GM19193 (cell line): ENCODE measurements around the gene DEPDC1B.

Experiments
- POLR2A ChIP-seq: IDR thresholded peaks from 4 replicates; pipeline ENCODE4 v1.6.1; 2011; ENCODE audit not compliant: insufficient read depth, insufficient read length; ENCODE audit errors: extremely low read depth

DEPDC1B gene

GRCh38 chr5:60630836-60631235 lies 69.1 kb downstream of the DEPDC1B start:
- TF ChIP-seq POLR2A, result no peak

DNA sequence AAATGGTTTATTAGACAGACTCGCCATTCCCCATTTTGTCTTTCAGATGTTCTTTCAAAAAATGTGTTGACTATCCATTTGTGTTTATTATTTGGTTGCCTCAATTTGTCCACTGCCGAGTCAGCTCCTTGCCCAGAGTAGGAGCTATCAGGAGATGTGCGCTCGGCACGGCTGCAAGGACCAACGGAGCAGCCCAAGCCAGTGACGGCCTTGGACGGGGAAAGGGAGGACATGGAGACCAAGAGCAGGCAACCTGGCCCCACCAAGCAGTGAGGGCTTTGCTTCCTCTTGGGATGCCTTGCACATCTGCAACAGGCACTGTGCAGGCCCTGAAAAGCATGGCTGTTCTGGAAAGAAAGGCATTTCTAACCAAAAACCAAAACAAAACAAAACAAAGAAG lies 69.8 kb downstream of the DEPDC1B start:
- TF ChIP-seq POLR2A, result no peak

DNA sequence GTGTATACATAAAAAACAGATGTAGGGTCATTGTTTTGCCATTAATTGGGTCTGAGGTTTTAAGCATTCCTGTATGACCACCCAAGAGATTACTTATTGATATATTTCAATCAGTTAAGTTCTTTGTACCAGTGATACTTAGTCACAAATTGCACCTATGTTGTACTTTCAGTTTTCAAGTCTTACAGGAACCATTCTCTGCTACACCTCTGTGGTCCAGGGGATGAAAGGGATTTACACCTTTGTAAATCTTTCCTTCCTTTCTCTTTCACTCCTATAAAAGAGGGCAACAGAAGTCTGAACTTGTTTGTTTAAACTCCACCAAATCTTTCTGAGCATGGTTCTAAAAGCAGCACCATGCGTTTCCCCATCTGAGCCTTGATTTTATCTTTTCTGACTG lies 86.1 kb downstream of the DEPDC1B start:
- TF ChIP-seq POLR2A, result no peak

DNA sequence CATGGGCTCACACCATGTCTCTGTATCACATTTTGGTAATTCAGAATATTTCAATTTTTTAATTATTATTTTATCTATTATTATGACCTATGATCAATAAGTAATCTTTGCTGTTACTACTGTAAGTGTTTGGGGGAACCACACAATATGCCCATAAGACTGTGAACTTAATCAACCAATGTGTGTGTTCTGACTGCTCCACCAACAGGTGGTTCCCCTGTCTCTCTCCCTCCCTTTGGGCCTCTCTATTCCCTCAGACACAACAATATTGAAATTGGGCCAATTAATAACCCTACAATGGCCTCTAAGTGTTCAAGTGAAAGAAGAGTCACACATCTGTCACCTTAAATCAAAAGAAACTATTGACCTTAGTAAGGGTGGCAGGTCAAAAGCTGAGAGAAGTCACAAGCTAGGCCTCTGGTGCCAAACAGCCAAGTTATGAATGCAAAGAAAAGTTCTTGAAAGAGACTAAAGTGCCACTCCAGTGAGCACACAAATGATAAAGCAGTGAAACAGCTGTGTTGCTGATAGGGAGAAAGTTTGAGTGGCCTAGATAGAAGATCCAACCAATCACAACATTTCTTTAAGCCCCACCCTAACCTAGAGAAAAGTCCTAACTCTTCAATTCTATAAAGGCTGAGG lies 88.7 kb downstream of the DEPDC1B start:
- TF ChIP-seq POLR2A, result no peak

DNA sequence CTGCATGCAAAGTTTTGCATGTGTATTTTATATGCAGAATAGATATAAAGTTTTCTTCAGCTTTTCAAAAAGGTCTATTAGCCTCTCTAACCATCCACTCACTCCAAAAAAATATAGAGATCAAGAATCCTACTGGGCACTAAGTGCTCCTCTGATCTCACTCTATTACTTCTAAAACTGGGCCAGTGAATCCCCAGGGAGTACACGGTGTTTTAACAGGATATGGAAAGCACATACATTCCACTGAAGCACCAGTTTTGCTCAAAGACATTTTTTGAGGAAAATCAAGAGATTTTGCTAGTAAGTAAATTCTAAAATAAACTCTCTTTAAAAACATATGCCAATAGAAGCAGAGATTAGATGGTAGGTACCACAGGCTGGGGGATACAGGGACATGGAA lies 95.2 kb downstream of the DEPDC1B start:
- TF ChIP-seq POLR2A, result no peak

GRCh38 chr5:60598424-60598823 lies 101.5 kb downstream of the DEPDC1B start:
- no peak for TF ChIP-seq POLR2A

DNA sequence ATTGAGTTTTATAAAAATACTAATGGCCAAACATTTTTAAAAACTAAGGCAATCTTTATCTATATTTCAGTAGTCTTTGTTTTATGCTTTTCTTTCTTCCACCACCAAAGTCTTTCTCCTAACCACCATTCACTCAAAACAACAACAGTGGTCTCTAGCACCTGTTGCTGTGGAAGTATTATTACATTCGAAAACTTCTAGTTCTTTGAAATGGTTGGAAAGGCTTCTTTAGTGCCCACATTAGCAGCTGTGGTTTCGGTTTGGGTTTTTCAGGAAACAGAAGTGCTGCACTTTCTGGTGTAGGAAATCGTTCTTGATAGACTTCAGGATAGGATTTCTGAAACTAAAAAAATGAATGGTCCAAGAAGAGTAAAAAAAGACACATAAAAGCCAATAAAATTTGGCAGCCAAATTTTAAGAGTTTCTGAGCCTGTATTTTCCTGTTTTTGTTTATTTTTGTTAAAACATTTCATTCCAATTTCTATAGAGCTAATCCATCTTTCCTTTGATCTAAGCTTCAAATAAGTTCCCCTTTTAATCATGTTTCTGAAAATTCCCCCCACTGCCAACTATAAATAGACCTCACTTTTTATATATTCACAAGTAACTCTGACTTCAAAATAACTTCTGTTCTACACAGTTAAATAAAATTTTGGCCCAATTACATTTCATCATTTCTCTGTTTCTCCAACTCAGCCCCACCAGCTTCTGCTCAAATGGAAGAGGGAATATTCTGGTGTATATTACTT lies 102.2 kb downstream of the DEPDC1B start:
- TF ChIP-seq POLR2A, result no peak

DNA sequence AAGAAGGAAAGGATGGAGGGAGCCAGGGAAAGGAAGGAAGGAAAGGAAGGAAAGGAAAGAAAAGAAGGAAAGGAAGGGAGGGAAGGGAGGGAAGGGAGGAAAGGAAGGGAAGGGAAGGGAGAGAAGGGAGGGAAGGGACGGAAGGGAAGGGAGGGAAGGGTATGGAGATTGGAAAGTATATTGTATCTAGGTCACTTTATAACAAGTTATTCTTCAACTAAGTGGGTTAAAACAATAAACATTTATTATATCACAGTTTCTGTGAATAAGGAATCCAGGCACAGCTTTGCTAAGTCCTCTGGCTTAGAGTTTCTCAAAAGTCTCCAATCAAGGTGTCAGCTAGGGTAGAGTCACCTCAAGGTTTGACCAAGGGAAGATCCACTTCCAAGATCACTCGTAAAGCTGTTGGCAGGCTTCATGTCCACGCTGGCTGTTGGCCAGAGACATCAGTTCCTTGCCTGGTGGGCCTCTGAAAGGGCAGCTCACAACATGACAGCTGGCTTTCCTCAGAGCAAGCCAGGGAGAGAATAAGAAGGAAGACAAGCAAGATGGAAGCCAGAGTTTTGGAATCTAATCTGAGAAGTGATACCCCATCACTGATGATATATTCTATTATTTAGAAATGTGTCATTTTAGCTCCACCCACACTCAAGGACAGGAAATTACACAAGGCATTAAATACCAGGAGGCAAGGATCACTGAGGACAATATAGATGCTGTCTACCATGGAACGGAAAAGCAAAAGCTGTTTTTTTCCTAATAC lies 105.1 kb downstream of the DEPDC1B start:
- TF ChIP-seq POLR2A, result no peak

DNA sequence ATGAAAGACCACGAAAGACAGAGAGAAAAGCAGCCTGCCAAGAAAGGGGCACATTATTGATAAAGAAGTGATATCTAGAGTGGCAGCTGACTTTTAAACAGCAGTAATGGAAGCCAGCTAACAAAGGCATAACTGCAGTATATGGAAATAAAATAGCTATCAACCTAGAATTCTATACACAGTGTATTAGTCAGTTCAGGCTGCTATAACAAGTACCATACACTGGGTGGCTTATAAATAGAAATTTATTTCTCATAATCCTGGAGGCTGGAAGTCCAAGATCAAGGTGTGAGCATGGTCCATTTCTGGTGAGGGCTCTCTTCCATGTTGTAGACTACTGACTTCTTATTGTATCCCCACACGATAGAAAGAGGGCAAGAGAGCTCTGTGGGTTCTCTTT lies 109.8 kb downstream of the DEPDC1B start:
- no peak for TF ChIP-seq POLR2A

- TF ChIP-seq POLR2A, result no peak
These were observed 113.6 kb downstream of the DEPDC1B start for GRCh38 chr5:60586307-60586901.

- no peak for TF ChIP-seq POLR2A
These were observed 114.3 kb downstream of the DEPDC1B start for GRCh38 chr5:60585618-60586017.

DNA sequence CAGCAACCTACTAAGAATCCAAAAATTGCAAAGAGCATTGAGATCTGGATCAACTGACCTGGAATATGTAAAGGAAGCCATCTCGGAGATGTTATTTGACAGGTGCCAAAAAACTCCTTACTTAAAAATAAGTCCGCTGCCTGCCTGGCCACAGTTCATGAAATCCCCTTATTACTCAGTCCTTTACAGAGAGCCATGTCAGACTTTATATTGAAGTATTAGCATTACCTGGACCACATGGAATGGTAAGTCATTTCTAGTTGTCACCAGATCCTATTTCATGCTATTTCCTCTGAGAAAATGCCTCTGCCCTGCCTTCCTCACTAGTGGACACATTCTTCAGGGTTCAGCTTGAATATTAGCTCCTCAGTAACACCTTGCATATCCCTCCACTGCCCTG lies 115.7 kb downstream of the DEPDC1B start:
- TF ChIP-seq POLR2A, result no peak

DNA sequence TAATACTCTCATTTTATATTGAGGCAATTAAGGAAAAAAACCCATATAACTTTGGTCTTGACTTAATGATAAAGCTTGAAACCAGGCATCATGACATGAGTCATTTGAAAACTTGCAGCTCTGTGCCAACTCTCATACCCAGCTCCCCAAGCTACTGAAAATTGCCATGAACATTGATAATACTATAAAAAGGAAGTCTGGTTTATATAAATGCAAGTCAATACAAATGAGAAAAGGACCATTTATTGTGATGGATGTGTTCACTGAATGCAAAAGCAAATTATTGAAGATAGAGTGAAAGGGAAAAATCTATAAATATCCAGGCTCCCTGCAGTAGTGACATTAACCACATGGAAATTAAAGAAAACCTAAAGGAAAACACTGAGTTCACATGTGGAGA lies 116.3 kb downstream of the DEPDC1B start:
- TF ChIP-seq POLR2A, result no peak

- no peak for TF ChIP-seq POLR2A
These were observed 121.7 kb downstream of the DEPDC1B start for GRCh38 chr5:60578315-60578714.

DNA sequence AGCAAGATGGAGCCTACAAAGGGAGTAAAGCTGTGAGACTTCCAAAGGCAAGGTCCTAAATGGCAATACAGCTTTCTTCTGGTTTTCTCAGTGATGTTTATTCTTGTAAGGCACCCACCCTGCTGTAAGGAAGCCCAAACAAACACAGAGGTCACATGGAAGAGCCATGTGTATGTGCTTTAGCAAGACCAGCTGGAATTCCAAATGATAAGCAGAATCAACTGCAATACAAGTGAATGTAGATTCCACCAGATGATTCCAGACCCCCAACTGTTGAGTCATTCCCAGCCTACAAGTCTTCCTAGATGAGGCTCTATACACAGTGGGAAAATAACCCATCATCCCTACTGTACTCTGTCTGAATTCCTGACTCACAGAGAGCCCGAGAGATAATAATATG lies 122.8 kb downstream of the DEPDC1B start:
- TF ChIP-seq POLR2A, result no peak
